Stimulated activated CD8-positive, alpha-beta memory T cell treated with anti-CD3 and anti-CD28 coated beads, Interleukin-2, amount 100 ng/mL, for 1 hour (primary cell): ENCODE results near the gene DTNBP1.

Experiments used
- DNase-seq, 2 donors: peaks; one replicate each; pipeline ENCODE4 v3.0.0-alpha.2; 2020; ENCODE audit warnings: low read depth in 2 of 2

DTNBP1 gene

GRCh38 chr6:15662326-15663129 lies at the start of gene DTNBP1:
Gene DTNBP1 (minus strand): TSS chr6:15663028. CDS start chr6:15662869, 159 bp downstream.
- DNase-seq: peak; percentile 54 to 74

- no peak for DNase-seq
Measured at GRCh38 chr6:15709651-15710269, 46.9 kb upstream of the DTNBP1 start.

GRCh38 chr6:15708231-15708630 lies 45.4 kb upstream of the DTNBP1 start:
- no peak for DNase-seq

DNA sequence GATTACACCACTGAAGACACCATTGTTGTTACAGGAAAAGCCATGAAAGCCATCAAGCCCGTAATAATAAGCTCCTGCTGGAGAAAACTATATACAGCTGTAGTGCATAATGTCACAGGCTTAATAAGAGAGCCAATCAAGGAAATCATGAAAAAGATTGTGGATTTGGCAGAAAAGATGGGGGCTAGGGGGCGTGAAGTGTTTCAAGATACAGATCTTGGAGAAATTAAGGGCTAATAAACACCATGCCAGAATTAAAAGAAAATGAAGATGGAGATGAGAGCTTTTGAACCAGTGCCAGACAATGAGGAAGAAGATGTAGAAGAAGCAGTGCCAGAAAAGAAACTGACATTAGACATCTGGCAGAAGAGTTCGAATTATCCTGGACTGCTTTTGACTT lies 43.2 kb upstream of the DTNBP1 start:
- DNase-seq: no peak

- DNase-seq: no peak
Measured at GRCh38 chr6:15698471-15698870, 35.6 kb upstream of the DTNBP1 start.

DNA sequence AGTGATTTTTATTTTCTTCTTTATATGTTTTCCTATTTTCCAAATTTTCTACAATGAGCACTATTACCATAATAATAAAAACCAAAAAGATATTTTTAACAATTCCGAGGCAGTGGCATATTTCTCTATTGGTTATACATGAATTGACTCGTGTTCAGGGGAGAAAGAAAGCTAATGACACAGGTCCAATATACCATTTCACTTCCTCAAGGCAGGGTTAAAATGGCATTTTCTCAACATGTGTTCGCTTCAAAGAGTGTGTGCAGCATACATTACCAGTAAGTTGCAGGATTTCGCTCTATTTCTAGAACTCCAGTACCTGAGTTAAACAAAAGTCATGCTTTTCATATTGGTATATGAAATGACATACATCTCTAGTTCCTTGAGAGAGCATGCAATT lies 35.1 kb upstream of the DTNBP1 start:
- DNase-seq: no peak

DNA sequence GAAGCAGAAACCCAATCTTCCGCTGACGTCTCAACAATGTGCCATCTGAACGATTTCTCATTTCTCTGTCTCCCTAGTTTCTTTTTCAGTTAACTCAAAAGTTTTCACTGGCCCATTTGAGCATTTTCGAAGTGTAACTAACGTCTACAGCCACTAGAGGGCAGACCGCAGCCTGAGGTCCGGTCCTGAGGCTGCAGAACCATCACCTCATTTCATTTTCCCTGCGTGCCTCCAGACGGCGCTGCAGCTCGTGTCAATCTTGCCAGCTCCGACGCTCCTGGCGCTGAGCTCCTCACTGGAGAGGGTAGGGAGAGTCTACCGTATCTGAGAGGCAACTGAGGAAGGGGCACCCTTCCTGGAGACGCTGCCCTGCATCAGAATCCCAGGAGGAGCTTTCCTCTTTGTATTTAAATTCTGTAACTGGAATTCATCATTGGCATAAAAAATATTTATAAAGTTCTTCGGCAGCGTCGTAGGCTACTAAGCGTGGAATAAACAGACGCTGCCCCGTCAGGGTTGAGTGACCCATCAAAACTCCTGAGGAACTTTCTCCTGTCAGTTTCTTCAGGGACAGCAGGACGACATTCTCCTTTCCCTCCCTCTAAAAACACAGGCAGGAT lies 28.5 kb upstream of the DTNBP1 start:
- DNase-seq: peak; percentile 52 to 64

GRCh38 chr6:15690510-15690909 lies 27.7 kb upstream of the DTNBP1 start:
- no peak for DNase-seq

DNA sequence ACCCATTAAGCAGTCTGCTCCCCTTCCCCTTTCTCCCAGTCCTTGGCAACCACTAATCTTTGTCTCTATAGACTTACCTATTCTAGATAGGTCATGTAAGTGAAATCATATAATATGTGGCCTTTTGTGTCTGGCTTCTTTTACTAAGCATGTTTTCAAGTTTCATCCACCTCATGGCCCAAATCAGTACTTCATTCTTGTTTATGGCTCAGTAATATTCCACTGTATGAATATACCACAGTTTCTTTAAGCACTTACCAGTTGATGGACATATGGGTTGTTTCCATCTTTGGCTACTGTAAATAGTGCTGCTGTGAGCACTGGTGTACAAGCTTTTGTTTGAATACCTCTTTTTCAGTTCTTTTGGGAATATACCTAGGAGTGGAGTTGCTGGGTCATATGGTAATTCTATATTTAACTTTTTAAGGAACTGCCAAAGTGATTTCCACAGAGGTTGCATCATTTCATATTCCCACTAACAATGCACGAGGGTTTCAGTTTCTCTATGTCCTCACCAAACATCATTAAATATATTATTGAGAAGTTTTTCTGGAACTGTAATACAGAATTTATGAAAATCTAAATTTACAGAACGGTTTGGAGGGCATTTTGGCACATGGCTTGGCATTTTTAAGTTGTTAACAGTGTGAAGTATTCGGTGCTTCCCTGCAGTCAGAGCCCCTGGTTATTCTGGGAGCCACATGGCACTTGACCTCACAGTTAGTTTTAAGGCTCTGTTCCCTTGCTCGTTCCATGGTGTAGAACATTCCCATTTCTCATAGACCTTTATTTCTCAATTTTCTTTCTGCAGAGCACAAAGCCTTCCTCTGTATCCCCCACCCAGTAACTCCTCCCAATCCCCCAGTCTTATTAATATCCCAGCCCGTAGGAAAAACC lies 27.0 kb upstream of the DTNBP1 start:
- no peak for DNase-seq

GRCh38 chr6:15685619-15686018 lies 22.8 kb upstream of the DTNBP1 start:
- no peak for DNase-seq

GRCh38 chr6:15682965-15683822 lies 20.4 kb upstream of the DTNBP1 start:
- DNase-seq: no peak

- no peak for DNase-seq
Measured at GRCh38 chr6:15681946-15682345, 19.1 kb upstream of the DTNBP1 start.

DNA sequence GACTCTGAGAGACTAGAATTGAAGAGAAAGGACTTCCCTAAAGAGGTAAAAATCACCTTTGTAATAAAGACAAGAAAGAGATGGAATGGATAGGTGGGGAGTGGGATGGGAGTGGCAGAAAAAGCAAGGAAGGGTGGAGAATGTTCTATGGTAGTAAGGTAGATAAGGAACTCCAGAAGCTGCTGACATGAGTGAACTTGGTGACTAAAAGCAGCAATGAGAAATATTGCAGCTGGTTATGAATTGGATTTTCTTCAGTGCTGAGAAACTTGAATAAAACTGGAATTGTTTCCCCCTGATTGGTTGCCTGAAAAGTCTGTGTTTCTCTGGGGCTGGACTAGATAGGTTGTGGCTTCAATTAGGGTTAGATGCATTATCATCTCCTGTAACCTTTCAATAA lies 15.7 kb upstream of the DTNBP1 start:
- no peak for DNase-seq

DNA sequence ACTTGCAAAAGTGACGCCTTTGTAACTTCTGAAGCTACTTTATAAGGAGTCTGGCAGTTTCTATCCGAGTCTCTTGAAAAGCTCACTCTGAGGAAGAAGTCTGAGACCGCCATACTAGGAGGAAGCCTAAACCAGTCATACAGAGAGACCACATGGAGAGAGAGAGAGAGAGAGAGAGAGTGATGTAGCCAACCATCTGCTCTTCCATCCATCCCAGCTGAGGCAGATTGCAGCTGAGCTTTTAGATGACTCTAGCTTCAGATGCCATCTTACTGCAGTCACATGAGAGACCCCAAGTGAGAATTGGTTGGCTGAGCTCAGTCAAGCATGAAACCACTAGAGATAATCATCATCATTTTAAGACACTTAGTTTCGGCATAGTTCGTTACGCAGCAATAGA lies 15.0 kb upstream of the DTNBP1 start:
- DNase-seq: no peak

DNA sequence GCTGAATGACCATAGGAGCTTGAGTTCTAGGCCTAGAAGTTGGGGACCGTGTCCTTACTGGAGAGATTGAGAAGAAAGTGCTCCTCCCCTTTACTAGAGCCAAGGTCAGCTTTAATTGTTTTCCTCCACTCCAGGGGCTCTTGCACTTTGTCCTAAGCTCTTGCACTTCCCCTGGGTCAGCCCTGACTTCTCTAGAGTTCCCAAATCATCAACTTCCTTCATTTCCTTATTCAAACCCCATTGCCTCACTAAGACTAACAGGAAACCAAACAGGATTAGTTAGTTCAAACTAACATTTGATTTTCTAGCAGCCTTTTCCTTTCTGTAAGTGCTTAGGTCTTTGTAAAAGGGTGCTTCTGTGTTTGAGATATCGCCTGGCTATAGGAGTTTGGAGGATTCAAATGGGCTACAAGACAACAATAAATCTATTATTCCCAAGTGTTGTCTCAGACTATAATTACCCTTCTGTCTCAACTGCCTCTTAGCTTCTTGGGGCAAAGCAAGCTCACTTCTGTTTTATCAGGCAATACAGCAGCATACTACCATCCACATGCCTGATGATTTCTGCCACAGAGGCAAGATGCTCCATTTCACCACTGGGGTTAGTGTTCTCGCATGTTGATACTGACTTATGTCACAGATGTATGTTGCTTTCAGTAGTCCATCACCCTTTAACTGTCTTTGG lies 12.8 kb upstream of the DTNBP1 start:
- DNase-seq: no peak

DNA sequence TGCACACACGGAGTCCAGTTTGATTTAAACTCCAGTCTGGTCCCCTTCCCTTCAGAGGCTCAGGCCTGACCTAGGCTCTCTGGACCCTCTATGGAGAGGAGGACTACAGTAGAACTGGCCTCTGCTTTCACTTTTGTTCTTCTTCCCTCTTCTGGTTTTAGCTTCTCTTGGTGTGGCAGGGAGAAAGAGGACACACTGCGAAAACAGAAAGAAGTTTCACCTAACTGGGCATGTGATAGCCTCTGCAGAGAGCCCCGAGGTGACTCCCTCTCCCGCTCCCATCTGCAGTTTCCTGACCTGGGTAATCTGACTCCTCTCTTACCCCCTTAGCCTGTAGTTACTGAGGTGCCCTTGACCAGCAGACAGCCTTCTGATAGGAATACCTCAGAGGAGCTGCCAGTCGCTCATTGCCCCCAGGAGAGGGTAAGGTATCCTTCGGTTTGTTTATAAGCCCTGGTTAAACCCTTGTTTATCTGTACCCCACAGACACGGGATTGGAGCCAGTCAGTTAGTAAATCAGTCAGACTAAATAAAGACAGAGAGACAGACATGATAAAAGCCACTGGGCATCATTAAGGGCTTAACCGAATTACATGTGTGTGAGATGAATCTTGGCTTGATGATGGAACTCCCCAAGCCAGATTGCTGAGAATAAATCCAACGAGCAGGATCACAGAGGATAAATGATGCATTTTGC lies 12.0 kb upstream of the DTNBP1 start:
- no peak for DNase-seq

- no peak for DNase-seq
Measured at GRCh38 chr6:15673666-15674065, 10.8 kb upstream of the DTNBP1 start.

DNA sequence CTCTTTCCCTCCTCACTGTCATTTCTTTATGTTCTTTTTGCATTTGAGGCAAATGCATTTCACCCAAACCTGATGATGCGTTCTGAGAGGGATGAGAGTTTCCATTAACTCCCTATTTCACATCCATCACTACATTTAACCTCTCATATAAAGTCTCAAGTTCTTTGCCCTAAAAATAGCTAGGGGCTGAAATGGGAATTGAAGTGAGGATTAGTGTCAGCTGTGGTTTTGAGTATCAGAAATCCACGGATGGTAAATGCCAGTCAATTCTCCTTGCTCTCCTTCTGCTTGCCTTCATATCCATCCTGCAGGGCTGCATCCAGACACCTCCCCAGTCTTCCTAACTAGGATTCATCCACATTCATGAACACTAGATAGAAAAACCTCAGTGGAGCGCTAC lies 10.0 kb upstream of the DTNBP1 start:
- DNase-seq: no peak

DNA sequence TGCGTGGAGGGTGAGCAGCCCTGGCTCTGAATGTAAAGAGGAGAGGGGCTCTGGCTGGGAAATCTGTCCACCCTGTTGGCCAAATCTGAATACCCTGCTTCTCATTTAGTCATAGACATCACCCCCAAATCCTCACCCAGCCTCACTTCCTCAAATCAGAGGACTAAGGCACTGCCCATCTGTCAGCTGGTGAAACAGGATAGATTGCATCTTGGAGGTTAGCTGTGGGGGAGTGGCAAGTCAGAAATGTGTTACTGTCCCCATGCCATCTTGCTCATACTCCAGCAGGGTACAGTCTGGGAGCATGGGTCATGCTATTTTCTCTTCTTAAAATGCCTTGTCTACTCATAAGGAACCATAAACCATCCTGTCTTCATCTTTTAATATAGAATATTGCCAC lies 9.5 kb upstream of the DTNBP1 start:
- no peak for DNase-seq

- DNase-seq: no peak
Measured at GRCh38 chr6:15668918-15669317, 6.1 kb upstream of the DTNBP1 start.
